ENCODE data around the gene URB1. TPM values are rescaled to one million over a fixed set of nuclear protein-coding genes. Genes with fewer than 3 reads are reported as not detected.
A peak's percentile ranks its signal among the peaks of the same experiment; 100 is the strongest.

Gene URB1
- polyA plus RNA-seq, 1 donor = 9.0 TPM

GRCh38 chr21:32308696-32309095 is 84.1 kb downstream of the URB1 start:
- Histone ChIP-seq H3K9me3 (ENCODE audit: control insufficient read depth, low read depth, low read length) (no peaks in the 10 kb centered on the region), H3K36me3 (ENCODE audit: control insufficient read depth, insufficient read depth, low read length) (peaks cover 32% of the 10 kb centered on the region), H3K27me3 (ENCODE audit: control insufficient read depth, insufficient read depth, low read length) (no peaks in the 10 kb centered on the region), H3K4me1 (ENCODE audit: control insufficient read depth, insufficient read depth, low read length) (no peaks in the 10 kb centered on the region), H3K27ac (ENCODE audit: low read length) (no peak overlapping the region), H3K4me3 (ENCODE audit: low read length) (no peak overlapping the region)
- WGBS (ENCODE audit: insufficient coverage, low lambda C conversion rate) = no CpG with 5 or more reads among the region's 10 CpGs
- no peak for DNase-seq

GRCh38 chr21:32307706-32308105 is 85.1 kb downstream of the URB1 start:
- Histone ChIP-seq H3K9me3 (ENCODE audit: control insufficient read depth, low read depth, low read length) (no peaks in the 10 kb centered on the region), H3K36me3 (ENCODE audit: control insufficient read depth, insufficient read depth, low read length) (peaks cover 22% of the 10 kb centered on the region), H3K4me1 (ENCODE audit: control insufficient read depth, insufficient read depth, low read length) (no peaks in the 10 kb centered on the region), H3K4me3 (ENCODE audit: low read length) (no peak overlapping the region), H3K27ac (ENCODE audit: low read length) (no peak overlapping the region), H3K27me3 (ENCODE audit: control insufficient read depth, insufficient read depth, low read length) (no peaks in the 10 kb centered on the region)
- WGBS (ENCODE audit: insufficient coverage, low lambda C conversion rate) = 100% methylated on average over 1 of the region's 4 CpGs
- no peak for DNase-seq

GRCh38 chr21:32306021-32306780 is 86.6 kb downstream of the URB1 start:
- DNase-seq = peak; percentile 12 to 18
- H3K27ac ChIP-seq (ENCODE audit: low read length) = no peak overlapping the region
- peaks cover 11% of the 10 kb centered on the region for H3K36me3 ChIP-seq (ENCODE audit: control insufficient read depth, insufficient read depth, low read length)
- no peaks in the 10 kb centered on the region for H3K27me3 ChIP-seq (ENCODE audit: control insufficient read depth, insufficient read depth, low read length)
- no peaks in the 10 kb centered on the region for H3K4me1 ChIP-seq (ENCODE audit: control insufficient read depth, insufficient read depth, low read length)
- H3K9me3 ChIP-seq (ENCODE audit: control insufficient read depth, low read depth, low read length) = no peaks in the 10 kb centered on the region
- WGBS (ENCODE audit: insufficient coverage, low lambda C conversion rate) = 40% methylated on average over 1 of the region's 22 CpGs
- H3K4me3 ChIP-seq (ENCODE audit: low read length) = no peak overlapping the region

- Histone ChIP-seq H3K9me3 (ENCODE audit: control insufficient read depth, low read depth, low read length) (no peaks in the 10 kb centered on the region), H3K4me3 (ENCODE audit: low read length) (no peak overlapping the region), H3K36me3 (ENCODE audit: control insufficient read depth, insufficient read depth, low read length) (peaks cover 11% of the 10 kb centered on the region), H3K27ac (ENCODE audit: low read length) (no peak overlapping the region), H3K4me1 (ENCODE audit: control insufficient read depth, insufficient read depth, low read length) (no peaks in the 10 kb centered on the region), H3K27me3 (ENCODE audit: control insufficient read depth, insufficient read depth, low read length) (no peaks in the 10 kb centered on the region)
- DNase-seq = no peak
- WGBS (ENCODE audit: insufficient coverage, low lambda C conversion rate) = 100% methylated on average over 1 of the region's 7 CpGs
Measured at GRCh38 chr21:32304998-32305397, 87.8 kb downstream of the URB1 start.

- Histone ChIP-seq H3K27me3 (ENCODE audit: control insufficient read depth, insufficient read depth, low read length) (no peaks in the 10 kb centered on the region), H3K4me1 (ENCODE audit: control insufficient read depth, insufficient read depth, low read length) (no peaks in the 10 kb centered on the region), H3K27ac (ENCODE audit: low read length) (no peak overlapping the region), H3K9me3 (ENCODE audit: control insufficient read depth, low read depth, low read length) (no peaks in the 10 kb centered on the region), H3K4me3 (ENCODE audit: low read length) (no peak overlapping the region), H3K36me3 (ENCODE audit: control insufficient read depth, insufficient read depth, low read length) (peaks cover 6% of the 10 kb centered on the region)
- no peak for DNase-seq
- WGBS (ENCODE audit: insufficient coverage, low lambda C conversion rate) = no CpG with 5 or more reads among the region's 1 CpG
Measured at GRCh38 chr21:32303385-32303784, 89.4 kb downstream of the URB1 start.

- Histone ChIP-seq H3K27me3 (ENCODE audit: control insufficient read depth, insufficient read depth, low read length) (no peaks in the 10 kb centered on the region), H3K4me1 (ENCODE audit: control insufficient read depth, insufficient read depth, low read length) (no peaks in the 10 kb centered on the region), H3K4me3 (ENCODE audit: low read length) (no peak overlapping the region), H3K36me3 (ENCODE audit: control insufficient read depth, insufficient read depth, low read length) (peaks cover 6% of the 10 kb centered on the region), H3K27ac (ENCODE audit: low read length) (no peak overlapping the region), H3K9me3 (ENCODE audit: control insufficient read depth, low read depth, low read length) (no peaks in the 10 kb centered on the region)
- no peak for DNase-seq
- no CpG with 5 or more reads among the region's 6 CpGs for WGBS (ENCODE audit: insufficient coverage, low lambda C conversion rate)
Measured at GRCh38 chr21:32302560-32302959, 90.3 kb downstream of the URB1 start.

GRCh38 chr21:32301596-32301995 is 91.2 kb downstream of the URB1 start:
- peaks cover 6% of the 10 kb centered on the region for H3K36me3 ChIP-seq (ENCODE audit: control insufficient read depth, insufficient read depth, low read length)
- no CpG with 5 or more reads among the region's 2 CpGs for WGBS (ENCODE audit: insufficient coverage, low lambda C conversion rate)
- DNase-seq = no peak
- no peaks in the 10 kb centered on the region for H3K9me3 ChIP-seq (ENCODE audit: control insufficient read depth, low read depth, low read length)
- H3K4me3 ChIP-seq (ENCODE audit: low read length) = no peak overlapping the region
- no peak overlapping the region for H3K27ac ChIP-seq (ENCODE audit: low read length)
- H3K4me1 ChIP-seq (ENCODE audit: control insufficient read depth, insufficient read depth, low read length) = no peaks in the 10 kb centered on the region
- H3K27me3 ChIP-seq (ENCODE audit: control insufficient read depth, insufficient read depth, low read length) = no peaks in the 10 kb centered on the region

- no peak overlapping the region for H3K4me3 ChIP-seq (ENCODE audit: low read length)
- DNase-seq = no peak
- no peaks in the 10 kb centered on the region for H3K4me1 ChIP-seq (ENCODE audit: control insufficient read depth, insufficient read depth, low read length)
- H3K27me3 ChIP-seq (ENCODE audit: control insufficient read depth, insufficient read depth, low read length) = no peaks in the 10 kb centered on the region
- no peaks in the 10 kb centered on the region for H3K9me3 ChIP-seq (ENCODE audit: control insufficient read depth, low read depth, low read length)
- no CpG with 5 or more reads among the region's 41 CpGs for WGBS (ENCODE audit: insufficient coverage, low lambda C conversion rate)
- peaks cover 6% of the 10 kb centered on the region for H3K36me3 ChIP-seq (ENCODE audit: control insufficient read depth, insufficient read depth, low read length)
- no peak overlapping the region for H3K27ac ChIP-seq (ENCODE audit: low read length)
Measured at GRCh38 chr21:32300117-32300681, 92.6 kb downstream of the URB1 start.

- no peak for DNase-seq
- 73% methylated on average over 2 of the region's 6 CpGs for WGBS (ENCODE audit: insufficient coverage, low lambda C conversion rate)
- no peaks in the 10 kb centered on the region for H3K4me1 ChIP-seq (ENCODE audit: control insufficient read depth, insufficient read depth, low read length)
- H3K4me3 ChIP-seq (ENCODE audit: low read length) = no peak overlapping the region
- no peaks in the 10 kb centered on the region for H3K27me3 ChIP-seq (ENCODE audit: control insufficient read depth, insufficient read depth, low read length)
- H3K27ac ChIP-seq (ENCODE audit: low read length) = no peak overlapping the region
- H3K9me3 ChIP-seq (ENCODE audit: control insufficient read depth, low read depth, low read length) = no peaks in the 10 kb centered on the region
- H3K36me3 ChIP-seq (ENCODE audit: control insufficient read depth, insufficient read depth, low read length) = peaks cover 6% of the 10 kb centered on the region
Measured at GRCh38 chr21:32299695-32300094, 93.1 kb downstream of the URB1 start.

GRCh38 chr21:32298658-32299081 is 94.1 kb downstream of the URB1 start, which contains the start of gene MRAP:
Gene MRAP, plus strand, starts transcription at chr21:32298855. Its CDS starts 117 bp downstream, at chr21:32298972.
- H3K4me3 ChIP-seq (ENCODE audit: low read length) = no peak within 1 kb of the TSS
- WGBS (ENCODE audit: insufficient coverage, low lambda C conversion rate) = no CpG with 5 or more reads among the region's 14 CpGs
- H3K36me3 ChIP-seq (ENCODE audit: control insufficient read depth, insufficient read depth, low read length) = peaks cover 6% of the 10 kb centered on the region
- H3K27ac ChIP-seq (ENCODE audit: low read length) = no peak within 1 kb of the TSS
- DNase-seq = no peak
- H3K27me3 ChIP-seq (ENCODE audit: control insufficient read depth, insufficient read depth, low read length) = no peaks in the 10 kb centered on the region
- H3K4me1 ChIP-seq (ENCODE audit: control insufficient read depth, insufficient read depth, low read length) = no peaks in the 10 kb centered on the region
- no peaks in the 10 kb centered on the region for H3K9me3 ChIP-seq (ENCODE audit: control insufficient read depth, low read depth, low read length)
